HG02588 (cell line): Measurements from ENCODE around the gene SLC38A4.

Experiments used
- ATAC-seq: cut with Tn5 transposase; IDR thresholded peaks from one replicate; pipeline ENCODE4 v1.9.1; 2021; ENCODE audit warnings: mild to moderate bottlenecking, moderate library complexity; ENCODE audit not compliant: unreplicated experiment

Gene SLC38A4

GRCh38 chr12:46717159-46717558, 108.6 kb downstream of the SLC38A4 start:
- no peak for ATAC-seq
